BJ (cell line): ENCODE measurements around the gene BPIFB6. TPM values are rescaled to one million over a fixed set of nuclear protein-coding genes. Genes with fewer than 3 reads are reported as not detected.

Source experiments
- CTCF ChIA-PET: fragments of 350-600 bp; formaldehyde crosslinking; extraction: SDS; loops from one replicate; lab custom pipeline; 2021; ENCODE audit warnings: antibody characterized with exemption, inconsistent platforms; lab: Yijun Ruan, JAX
- POLR2A ChIA-PET: fragments of 300-600 bp; sonication (Branson Sonifier 250); formaldehyde crosslinking; extraction: SDS; loops from one replicate; lab custom pipeline; 2021; ENCODE audit warnings: antibody characterized with exemption; lab: Charles Lee
- DNase-seq: peaks from one replicate; pipeline ENCODE4 v3.0.0-alpha.2; 2011; ENCODE audit warnings: low read depth
- H3K27me3 ChIP-seq: 2 replicates; pipeline ENCODE4 v1.6.0; 2011; ENCODE audit warnings: low read length; ENCODE audit not compliant: control insufficient read depth, insufficient read depth
- H3K36me3 ChIP-seq: 2 replicates; pipeline ENCODE4 v1.5.1; 2011; ENCODE audit warnings: low read length; ENCODE audit not compliant: control insufficient read depth, insufficient read depth
- H3K4me3 ChIP-seq: 2 replicates; pipeline ENCODE4 v1.5.1; 2011; ENCODE audit warnings: low read depth, mild to moderate bottlenecking, control low read depth, low read length
- CTCF ChIP-seq: IDR thresholded peaks from 2 replicates; pipeline ENCODE4 v1.5.1; 2011; ENCODE audit warnings: low read depth, mild to moderate bottlenecking, control low read depth, inconsistent platforms, low read length, moderate library complexity; ENCODE audit not compliant: insufficient read depth
- polyA plus RNA-seq: library from polyadenylated mRNA; depleted of rRNA; stranded (reverse); fragments of >200 nt; gene quantifications from 2 replicates; pipeline ENCODE4 v1.2.3, GENCODE V29; 2011

The BPIFB6 gene
- polyA plus RNA-seq, 1 experiment = not detected

GRCh38 chr20:33018169-33018931 lies 13.1 kb upstream of the BPIFB6 start:
- no peak overlapping the region for H3K4me3 ChIP-seq
- CTCF ChIA-PET = no interaction called here
- POLR2A ChIA-PET = no interaction called here
- H3K36me3 ChIP-seq = no peaks in the 10 kb centered on the region
- H3K27me3 ChIP-seq = no peaks in the 10 kb centered on the region; the same call in 1 of the 2 replicates
- no peak for TF ChIP-seq CTCF
- no peak for DNase-seq

GRCh38 chr20:33019465-33020277 lies 11.8 kb upstream of the BPIFB6 start:
- no peaks in the 10 kb centered on the region for H3K36me3 ChIP-seq
- H3K4me3 ChIP-seq = no peak overlapping the region
- no peak for DNase-seq
- no peak for TF ChIP-seq CTCF
- H3K27me3 ChIP-seq = no peaks in the 10 kb centered on the region; the same call in 1 of the 2 replicates
- CTCF ChIA-PET = no interaction called here
- POLR2A ChIA-PET = no interaction called here

- no peaks in the 10 kb centered on the region for H3K36me3 ChIP-seq
- POLR2A ChIA-PET = no interaction called here
- no peaks in the 10 kb centered on the region for H3K27me3 ChIP-seq
- no peak overlapping the region for H3K4me3 ChIP-seq
- DNase-seq = no peak
- TF ChIP-seq CTCF = no peak
- CTCF ChIA-PET = no interaction called here
These were observed 10.9 kb upstream of the BPIFB6 start for GRCh38 chr20:33020278-33021161.

GRCh38 chr20:33021879-33022278 lies 9.6 kb upstream of the BPIFB6 start:
- Histone ChIP-seq H3K27me3 (no peaks in the 10 kb centered on the region), H3K36me3 (no peaks in the 10 kb centered on the region), H3K4me3 (no peak overlapping the region)
- ChIA-PET CTCF (interaction anchor here (1.3 kb wide), 1 partner anchor 9 kb away, joined by 3 read pairs; no protein-coding TSS in a partner anchor), POLR2A (no interaction called here)
- DNase-seq = no peak
- TF ChIP-seq CTCF = no peak
